HL-60/S4 treated with retinoic acid at 250 ng/mL for 4 days and 3 days (cell line): Measurements from ENCODE around the gene PLXNA4.

ENCODE experiments used
- in situ Hi-C: fragments of 300-500 bp; cut with MboI; formaldehyde crosslinking; loops from 2 replicates; pipeline ENCODE4 v1.7.0; 2022; ENCODE audit warnings: low sequenced_read_pairs

Gene PLXNA4

GRCh38 chr7:132161533-132161915 lies 414.7 kb downstream of the PLXNA4 start:
- in situ Hi-C loops, result no loop called here

- in situ Hi-C loops, result no loop called here
Observed at GRCh38 chr7:132160611-132161532, 415.4 kb downstream of the PLXNA4 start.

DNA sequence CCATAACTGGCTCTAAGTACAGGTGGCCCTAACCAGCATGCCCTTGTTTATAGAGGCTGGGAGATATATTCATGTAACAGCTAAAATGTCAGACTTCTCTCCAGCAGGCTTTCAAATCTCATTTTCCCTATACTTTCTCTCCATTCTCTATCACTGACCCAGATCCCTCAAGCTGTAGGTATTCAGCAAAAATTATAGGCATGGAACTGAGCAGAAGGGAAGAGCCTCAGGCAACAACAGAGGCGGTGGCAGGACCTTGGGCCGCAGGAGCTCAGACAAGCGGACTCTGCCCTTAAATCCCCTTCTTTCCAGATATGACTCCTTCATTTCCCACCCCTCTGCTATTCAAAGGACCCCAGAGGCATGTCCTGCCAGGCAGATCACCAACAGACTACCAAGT lies 417.4 kb downstream of the PLXNA4 start:
- in situ Hi-C loops, result no loop called here

GRCh38 chr7:132158166-132158565 lies 418.1 kb downstream of the PLXNA4 start:
- in situ Hi-C loops, result no loop called here

- in situ Hi-C loops, result no loop called here
Observed at GRCh38 chr7:132155715-132156114, 420.6 kb downstream of the PLXNA4 start.

DNA sequence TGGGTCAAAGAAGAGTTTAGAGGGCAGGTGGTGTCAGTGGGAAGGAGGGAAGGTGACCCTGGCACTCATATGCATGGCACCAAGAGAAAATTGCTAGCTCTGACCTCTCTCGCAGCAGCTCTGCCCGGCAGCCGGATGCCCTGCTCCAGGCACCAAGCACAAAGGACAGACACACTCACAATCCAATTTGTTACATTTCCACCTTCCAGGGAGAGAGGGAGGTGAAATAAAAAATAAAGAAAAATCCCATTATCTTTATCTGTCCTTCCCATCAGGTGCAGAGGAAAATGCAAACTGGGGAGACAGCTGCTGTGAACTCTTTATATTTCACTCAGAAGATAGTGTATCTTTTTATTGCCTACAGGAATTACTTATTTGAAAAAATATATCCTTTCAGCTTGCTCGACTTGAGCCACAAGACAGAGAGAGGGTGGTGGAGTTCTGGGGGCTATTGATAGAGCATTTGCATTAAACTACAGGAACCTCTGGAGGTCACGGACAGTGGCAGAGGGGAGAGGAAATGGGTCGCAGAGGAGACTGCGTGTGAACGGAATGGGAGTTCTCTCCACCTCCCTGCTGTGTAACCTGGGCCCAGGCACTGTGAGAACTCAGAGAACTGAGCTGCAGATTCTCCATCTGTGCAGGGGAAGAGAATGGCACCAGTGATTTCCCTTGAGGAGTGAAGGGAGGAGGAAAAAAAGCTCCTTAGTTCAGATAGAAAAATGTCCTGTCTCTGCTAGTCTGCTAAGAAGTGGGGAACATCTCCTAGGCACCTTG lies 421.4 kb downstream of the PLXNA4 start:
- in situ Hi-C loops, result no loop called here

DNA sequence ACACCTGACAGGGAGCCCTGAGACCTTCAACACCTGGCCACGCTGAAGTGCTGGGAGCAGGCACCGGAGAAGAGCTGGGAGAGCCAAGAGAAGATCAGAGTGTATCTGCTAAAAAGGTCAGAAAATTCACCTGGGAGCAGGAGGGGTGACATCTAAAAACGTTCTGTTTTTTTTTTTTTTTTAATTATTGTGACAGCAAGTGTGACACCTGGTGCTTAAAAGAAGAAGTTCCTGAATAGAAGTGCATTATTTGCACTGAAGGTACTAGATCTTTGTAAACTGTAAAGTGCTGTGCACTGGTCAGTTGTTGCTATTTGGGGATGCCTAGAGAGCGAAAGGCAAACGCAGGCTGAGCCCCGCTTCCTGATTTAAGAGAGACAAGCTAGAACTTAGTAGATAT lies 422.0 kb downstream of the PLXNA4 start:
- in situ Hi-C loops, result no loop called here

DNA sequence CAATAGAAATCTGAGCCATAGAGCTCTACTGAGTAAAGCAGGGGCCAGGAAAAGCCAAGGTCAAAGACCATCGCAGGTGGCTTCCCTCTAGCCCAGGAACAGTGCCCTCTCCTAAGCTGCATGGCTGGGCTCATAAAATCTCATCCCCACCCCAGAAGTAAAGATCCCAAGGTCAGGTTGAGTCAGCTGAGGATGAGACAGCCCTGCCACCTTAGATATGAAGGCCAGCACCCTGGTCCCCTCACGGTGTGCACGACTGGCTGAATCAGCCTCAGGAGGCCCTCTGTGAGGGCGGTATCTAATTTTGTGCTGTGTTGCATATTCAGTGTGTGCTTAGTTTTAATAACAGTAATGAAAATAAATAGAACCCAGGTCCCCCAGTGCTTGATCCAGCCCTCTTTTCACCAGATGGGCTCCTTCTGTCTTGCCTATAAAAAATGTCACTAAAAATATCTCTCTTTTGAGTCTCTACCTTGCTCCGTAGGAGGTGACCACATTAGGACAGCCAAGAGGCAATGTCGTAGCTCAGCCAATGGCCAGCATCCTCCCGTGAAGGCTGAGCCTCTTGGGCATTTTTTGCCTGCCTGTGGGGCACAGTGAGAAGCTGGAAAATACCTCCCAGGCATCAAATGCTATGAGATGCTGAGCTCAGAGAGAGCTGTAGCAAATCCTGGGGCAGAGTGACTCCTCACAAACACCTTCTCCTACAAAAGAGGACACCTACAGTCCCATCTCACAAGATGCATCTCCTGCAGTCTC lies 424.0 kb downstream of the PLXNA4 start:
- in situ Hi-C loops, result no loop called here

DNA sequence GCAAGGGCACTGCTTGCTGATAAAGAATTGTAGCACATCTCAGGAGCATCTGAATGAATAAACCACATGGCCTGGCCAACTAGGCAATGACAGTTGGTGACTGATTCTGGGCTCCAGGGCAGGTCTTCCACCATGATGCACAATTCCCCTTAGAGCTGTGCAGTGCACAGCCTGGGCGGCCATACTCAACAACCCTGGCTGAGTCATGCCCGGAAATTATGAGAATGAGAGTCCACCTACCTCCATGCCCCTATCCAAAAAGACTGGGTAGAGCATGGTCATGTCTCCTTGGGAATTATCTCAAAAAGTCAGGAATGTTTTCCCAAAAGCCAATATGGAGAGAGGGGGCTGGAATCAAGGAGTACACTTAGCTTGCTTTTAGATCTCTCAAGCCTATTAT lies 425.6 kb downstream of the PLXNA4 start:
- in situ Hi-C loops, result no loop called here

DNA sequence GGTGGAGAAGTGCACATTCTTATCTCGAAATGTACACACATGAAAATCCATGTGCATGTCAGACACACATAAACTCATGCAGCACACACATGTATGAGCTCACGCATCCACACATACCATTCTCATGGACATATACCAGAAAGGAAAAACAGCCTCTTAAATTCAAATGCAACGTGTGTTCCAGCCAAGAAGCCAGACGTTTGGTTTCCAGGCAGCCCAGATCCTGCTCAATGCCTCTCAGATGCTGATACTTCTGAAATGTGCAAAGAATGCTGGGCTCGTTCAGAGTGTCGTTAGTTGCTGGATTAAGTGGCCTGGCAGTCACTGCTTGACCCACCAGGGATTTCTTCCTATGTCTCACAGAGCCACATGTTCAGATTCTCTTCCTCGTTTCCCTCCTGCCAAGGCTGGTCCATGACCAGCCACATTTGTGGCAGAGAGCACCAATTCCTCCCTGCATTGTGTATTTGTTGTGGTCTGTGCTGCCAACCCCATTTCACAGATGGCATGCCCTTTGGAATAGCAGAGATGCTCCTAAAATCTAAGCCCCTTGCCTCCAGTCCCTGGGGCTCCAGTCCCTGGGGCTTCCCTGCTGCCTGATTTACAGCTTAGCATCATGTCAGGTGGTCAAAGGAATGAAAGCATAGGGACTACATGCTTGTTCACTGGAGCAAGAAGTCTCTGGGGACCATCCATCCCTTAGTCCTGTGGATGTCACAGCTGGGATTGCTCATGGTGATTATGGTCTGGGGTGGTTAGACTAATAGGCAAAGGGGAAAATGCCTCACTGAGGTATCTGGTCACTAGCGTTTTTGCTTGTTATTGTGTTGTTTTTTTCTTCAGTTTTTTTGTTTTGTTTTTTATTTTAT lies 426.6 kb downstream of the PLXNA4 start:
- in situ Hi-C loops, result no loop called here

DNA sequence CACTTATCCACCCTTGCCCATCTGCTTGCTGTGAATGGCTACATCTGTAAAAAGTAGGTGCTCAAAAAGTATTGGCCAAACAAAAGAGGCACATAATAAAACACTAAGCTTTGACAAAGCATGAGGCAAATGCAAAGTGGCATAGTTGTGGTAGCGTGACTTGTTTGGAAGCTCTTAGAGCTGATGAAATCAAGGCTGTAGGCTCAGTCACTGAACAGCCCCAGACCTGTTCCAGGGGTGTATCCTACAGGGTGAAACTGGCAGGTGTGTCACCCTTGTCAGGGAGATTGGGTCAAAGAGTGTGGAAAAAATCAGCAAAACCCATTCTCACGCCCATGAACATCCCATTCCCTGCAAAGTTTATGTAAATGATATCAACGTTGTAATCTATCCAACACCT lies 427.4 kb downstream of the PLXNA4 start:
- in situ Hi-C loops, result no loop called here

GRCh38 chr7:132145466-132145865 lies 430.8 kb downstream of the PLXNA4 start:
- in situ Hi-C loops, result no loop called here

- in situ Hi-C loops, result no loop called here
Observed at GRCh38 chr7:132145063-132145462, 431.2 kb downstream of the PLXNA4 start.

DNA sequence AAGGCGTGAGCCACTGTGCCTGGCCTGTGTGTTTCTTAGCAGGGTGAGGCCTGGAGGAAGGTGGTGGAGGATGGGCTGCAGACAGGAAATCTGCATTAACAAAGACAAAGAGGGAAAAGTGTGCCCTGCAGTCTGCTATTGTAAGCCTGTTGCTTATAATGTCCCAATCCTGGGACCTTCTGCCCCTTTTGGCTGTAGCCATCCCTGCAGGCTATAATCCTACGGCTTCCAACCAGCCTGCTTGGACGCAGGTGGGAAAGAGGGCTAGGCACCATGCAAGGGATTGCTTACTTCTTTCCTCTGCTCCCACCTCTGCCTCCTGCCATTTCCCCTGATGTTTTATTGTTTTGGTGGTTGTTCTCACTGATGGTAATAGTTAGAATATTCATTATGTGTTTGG lies 434.3 kb downstream of the PLXNA4 start:
- in situ Hi-C loops, result no loop called here

- in situ Hi-C loops, result no loop called here
Observed at GRCh38 chr7:132141109-132141508, 435.2 kb downstream of the PLXNA4 start.

GRCh38 chr7:132140341-132140740 lies 435.9 kb downstream of the PLXNA4 start:
- in situ Hi-C loops, result no loop called here

- in situ Hi-C loops, result no loop called here
Observed at GRCh38 chr7:132138817-132139216, 437.5 kb downstream of the PLXNA4 start.

DNA sequence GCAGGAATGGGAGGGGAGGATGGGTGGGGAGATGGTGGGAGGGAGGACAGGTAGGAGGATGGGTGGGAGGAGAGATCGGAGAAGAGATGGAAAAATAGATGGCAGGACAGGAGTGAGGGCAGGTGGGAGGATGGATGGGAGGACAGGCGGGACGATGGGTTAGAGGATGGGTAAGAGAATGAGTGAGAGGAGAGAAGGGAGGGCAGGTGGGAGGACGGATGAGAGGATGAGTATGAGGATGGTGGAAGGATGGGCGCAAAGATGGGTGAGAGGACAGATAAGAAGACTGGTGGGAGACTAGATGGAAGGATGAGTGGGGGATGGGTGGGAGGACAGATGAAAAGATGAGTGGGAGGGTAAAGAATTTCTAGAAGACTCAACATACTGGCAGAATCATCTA lies 438.6 kb downstream of the PLXNA4 start:
- in situ Hi-C loops, result no loop called here

DNA sequence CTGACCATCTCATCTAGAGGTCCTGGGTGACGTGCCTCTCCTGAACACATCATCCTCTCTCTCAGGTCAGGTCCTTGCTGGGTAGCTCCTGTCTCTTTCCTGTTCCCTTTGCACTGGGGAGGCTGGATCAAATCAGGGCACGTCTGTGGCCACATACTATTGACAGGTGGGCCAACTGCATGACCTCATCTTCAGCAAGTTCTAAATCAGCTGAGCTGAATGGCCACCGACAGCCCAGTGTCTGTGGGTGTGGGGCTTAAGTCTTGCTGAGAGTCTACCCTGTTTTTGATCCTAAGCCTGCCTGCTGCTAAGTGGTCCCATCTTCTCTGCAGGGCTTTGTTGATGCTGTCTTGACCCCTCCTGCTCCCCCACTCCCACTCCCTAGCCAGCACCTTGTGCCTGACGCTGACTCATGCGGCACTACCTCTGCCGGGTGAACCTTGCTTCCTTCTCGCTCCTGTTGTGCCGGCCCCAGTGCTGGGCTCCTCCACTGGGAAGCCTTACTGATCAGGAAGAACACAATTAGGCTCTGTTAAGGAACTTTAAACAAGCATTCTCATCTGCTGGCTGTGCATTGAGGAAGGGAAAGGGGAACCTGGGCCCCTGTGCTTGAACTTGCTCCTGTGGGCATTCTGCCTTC lies 440.4 kb downstream of the PLXNA4 start:
- in situ Hi-C loops, result no loop called here
